ENCODE results near the gene RFTN1.

Gene RFTN1

GRCh38 chr3:16355828-16356227, 157.7 kb downstream of the RFTN1 start:
- DNase-seq (ENCODE audit: low spot score), result no peak

- no peak for DNase-seq (ENCODE audit: low spot score)
Measured at GRCh38 chr3:16354291-16354690, 159.2 kb downstream of the RFTN1 start.

GRCh38 chr3:16352428-16352827, 161.1 kb downstream of the RFTN1 start:
- DNase-seq (ENCODE audit: low spot score), result no peak

- DNase-seq (ENCODE audit: low spot score), result no peak
Measured at GRCh38 chr3:16350597-16351318, 162.7 kb downstream of the RFTN1 start.

GRCh38 chr3:16349986-16350596, 163.4 kb downstream of the RFTN1 start:
- DNase-seq (ENCODE audit: low spot score), result no peak

GRCh38 chr3:16347548-16347947, 166.0 kb downstream of the RFTN1 start:
- no peak for DNase-seq (ENCODE audit: low spot score)

GRCh38 chr3:16346413-16347081, 167.0 kb downstream of the RFTN1 start:
- no peak for DNase-seq (ENCODE audit: low spot score)

GRCh38 chr3:16343101-16343500, 170.4 kb downstream of the RFTN1 start:
- no peak for DNase-seq (ENCODE audit: low spot score)

GRCh38 chr3:16338999-16339398, 174.5 kb downstream of the RFTN1 start:
- no peak for DNase-seq (ENCODE audit: low spot score)

- no peak for DNase-seq (ENCODE audit: low spot score)
Measured at GRCh38 chr3:16337856-16338540, 175.5 kb downstream of the RFTN1 start.

GRCh38 chr3:16336825-16337224, 176.7 kb downstream of the RFTN1 start:
- DNase-seq (ENCODE audit: low spot score), result no peak

- no peak for DNase-seq (ENCODE audit: low spot score)
Measured at GRCh38 chr3:16335772-16336645, 177.5 kb downstream of the RFTN1 start.

GRCh38 chr3:16335333-16335732, 178.2 kb downstream of the RFTN1 start:
- DNase-seq (ENCODE audit: low spot score), result no peak

GRCh38 chr3:16334909-16335308, 178.6 kb downstream of the RFTN1 start:
- DNase-seq (ENCODE audit: low spot score), result no peak

GRCh38 chr3:16332904-16333426, 180.5 kb downstream of the RFTN1 start:
- no peak for DNase-seq (ENCODE audit: low spot score)

- DNase-seq (ENCODE audit: low spot score), result no peak
Measured at GRCh38 chr3:16331319-16331883, 182.1 kb downstream of the RFTN1 start.

- no peak for DNase-seq (ENCODE audit: low spot score)
Measured at GRCh38 chr3:16330351-16330750, 183.1 kb downstream of the RFTN1 start.

- DNase-seq (ENCODE audit: low spot score), result no peak
Measured at GRCh38 chr3:16329826-16330129, 183.7 kb downstream of the RFTN1 start.

- no peak for DNase-seq (ENCODE audit: low spot score)
Measured at GRCh38 chr3:16329036-16329825, 184.3 kb downstream of the RFTN1 start.

GRCh38 chr3:16328124-16328523, 185.4 kb downstream of the RFTN1 start:
- no peak for DNase-seq (ENCODE audit: low spot score)
